ENCODE measurements around the gene HOXD3.

HOXD3 gene

DNA sequence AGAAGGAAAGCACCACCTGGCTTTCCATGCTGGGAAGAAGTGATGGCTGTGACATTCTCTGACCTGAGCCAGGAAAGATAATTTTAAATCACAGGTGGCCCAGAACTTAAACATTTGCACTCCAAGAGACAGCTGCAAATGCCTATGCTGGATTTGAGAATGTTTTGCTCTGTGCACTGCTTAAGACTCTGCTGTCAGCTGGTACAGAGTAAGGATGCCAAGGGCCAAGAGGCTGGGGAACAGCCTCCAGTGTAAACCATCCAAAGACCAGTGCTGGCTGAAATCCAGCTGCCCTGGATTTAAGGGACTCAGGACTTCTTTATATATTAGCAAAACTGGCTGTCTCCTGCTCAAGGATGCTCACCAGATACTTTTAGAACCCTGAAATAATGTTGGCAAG, 23.7 kb upstream of the HOXD3 start:
- Histone ChIP-seq H3K4me1 (ENCODE audit: low read length) (peaks cover 13% of the 10 kb centered on the region), H3K36me3 (replicated peaks; ENCODE audit: insufficient read depth, low read length) (no peaks in the 10 kb centered on the region), H3K27me3 (replicated peaks; ENCODE audit: insufficient read depth, low read length) (peaks cover 14% of the 10 kb centered on the region; the same call in 1 of the 2 replicates), H3K79me2 (ENCODE audit: low read length) (no peaks in the 10 kb centered on the region), H3F3A (ENCODE audit: insufficient read depth, low read length) (no peaks in the 10 kb centered on the region), H3K9ac (ENCODE audit: low read length) (no peak overlapping the region), H3K27ac (ENCODE audit: low read length) (no peak overlapping the region), H3K4me2 (ENCODE audit: low read depth, low read length) (no peak overlapping the region), H4K20me1 (ENCODE audit: insufficient read depth, low read length) (no peaks in the 10 kb centered on the region), H3K9me2 (replicated peaks; ENCODE audit: insufficient read depth, low read length) (no peaks in the 10 kb centered on the region), H2AFZ (ENCODE audit: low read length) (no peak overlapping the region), H3K4me3 (ENCODE audit: low read length) (no peak overlapping the region), H3K9me3 (replicated peaks; ENCODE audit: insufficient read depth, low read length) (no peaks in the 10 kb centered on the region)
- DNase-seq, result no peak
- TF ChIP-seq, protein P1, sequence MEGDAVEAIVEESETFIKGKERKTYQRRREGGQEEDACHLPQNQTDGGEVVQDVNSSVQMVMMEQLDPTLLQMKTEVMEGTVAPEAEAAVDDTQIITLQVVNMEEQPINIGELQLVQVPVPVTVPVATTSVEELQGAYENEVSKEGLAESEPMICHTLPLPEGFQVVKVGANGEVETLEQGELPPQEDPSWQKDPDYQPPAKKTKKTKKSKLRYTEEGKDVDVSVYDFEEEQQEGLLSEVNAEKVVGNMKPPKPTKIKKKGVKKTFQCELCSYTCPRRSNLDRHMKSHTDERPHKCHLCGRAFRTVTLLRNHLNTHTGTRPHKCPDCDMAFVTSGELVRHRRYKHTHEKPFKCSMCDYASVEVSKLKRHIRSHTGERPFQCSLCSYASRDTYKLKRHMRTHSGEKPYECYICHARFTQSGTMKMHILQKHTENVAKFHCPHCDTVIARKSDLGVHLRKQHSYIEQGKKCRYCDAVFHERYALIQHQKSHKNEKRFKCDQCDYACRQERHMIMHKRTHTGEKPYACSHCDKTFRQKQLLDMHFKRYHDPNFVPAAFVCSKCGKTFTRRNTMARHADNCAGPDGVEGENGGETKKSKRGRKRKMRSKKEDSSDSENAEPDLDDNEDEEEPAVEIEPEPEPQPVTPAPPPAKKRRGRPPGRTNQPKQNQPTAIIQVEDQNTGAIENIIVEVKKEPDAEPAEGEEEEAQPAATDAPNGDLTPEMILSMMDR (IDR thresholded peaks at IDR 0.05; ENCODE audit: low read length), result no peak
- TF ChIP-seq EZH2 (optimal IDR thresholded peaks at IDR 0.05; ENCODE audit: low read depth, low read length) (no peak), EZH2phosphoT487 (IDR thresholded peaks at IDR 0.05; ENCODE audit: low read length) (no peak)

DNA sequence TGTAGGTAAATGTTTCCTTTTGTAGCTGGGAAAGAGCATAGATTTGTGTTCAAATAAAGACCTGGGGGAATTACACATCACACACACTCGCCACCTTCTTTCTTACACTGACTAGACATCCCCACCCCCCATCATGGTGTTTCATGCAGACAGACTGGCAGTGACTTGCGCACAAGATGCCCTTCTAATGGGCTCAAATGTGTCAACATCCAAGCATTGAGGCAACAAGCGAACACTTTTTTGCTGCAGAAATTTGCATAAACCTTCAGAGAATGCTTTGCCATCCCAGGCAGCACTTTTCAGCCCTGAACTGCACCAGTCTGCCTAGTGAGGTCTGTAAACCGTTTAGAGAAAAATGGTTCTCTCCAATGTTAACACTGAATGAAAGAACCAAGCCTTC, 23.1 kb upstream of the HOXD3 start:
- Histone ChIP-seq H3K9ac (ENCODE audit: low read length) (no peak overlapping the region), H3K36me3 (replicated peaks; ENCODE audit: insufficient read depth, low read length) (no peaks in the 10 kb centered on the region), H3K4me3 (ENCODE audit: low read length) (no peak overlapping the region), H3K4me2 (ENCODE audit: low read depth, low read length) (no peak overlapping the region), H3K9me2 (replicated peaks; ENCODE audit: insufficient read depth, low read length) (no peaks in the 10 kb centered on the region), H3K27me3 (replicated peaks; ENCODE audit: insufficient read depth, low read length) (peaks cover 15% of the 10 kb centered on the region; the same call in 1 of the 2 replicates), H3K79me2 (ENCODE audit: low read length) (no peaks in the 10 kb centered on the region), H3F3A (ENCODE audit: insufficient read depth, low read length) (no peaks in the 10 kb centered on the region), H4K20me1 (ENCODE audit: insufficient read depth, low read length) (no peaks in the 10 kb centered on the region), H3K9me3 (replicated peaks; ENCODE audit: insufficient read depth, low read length) (no peaks in the 10 kb centered on the region), H3K4me1 (ENCODE audit: low read length) (peaks cover 13% of the 10 kb centered on the region), H2AFZ (ENCODE audit: low read length) (no peak overlapping the region), H3K27ac (ENCODE audit: low read length) (no peak overlapping the region)
- TF ChIP-seq EZH2phosphoT487 (IDR thresholded peaks at IDR 0.05; ENCODE audit: low read length), result no peak
- no peak for TF ChIP-seq EZH2 (optimal IDR thresholded peaks at IDR 0.05; ENCODE audit: low read depth, low read length)
- TF ChIP-seq, protein P1 (IDR thresholded peaks at IDR 0.05; ENCODE audit: low read length), result no peak
- no peak for DNase-seq

DNA sequence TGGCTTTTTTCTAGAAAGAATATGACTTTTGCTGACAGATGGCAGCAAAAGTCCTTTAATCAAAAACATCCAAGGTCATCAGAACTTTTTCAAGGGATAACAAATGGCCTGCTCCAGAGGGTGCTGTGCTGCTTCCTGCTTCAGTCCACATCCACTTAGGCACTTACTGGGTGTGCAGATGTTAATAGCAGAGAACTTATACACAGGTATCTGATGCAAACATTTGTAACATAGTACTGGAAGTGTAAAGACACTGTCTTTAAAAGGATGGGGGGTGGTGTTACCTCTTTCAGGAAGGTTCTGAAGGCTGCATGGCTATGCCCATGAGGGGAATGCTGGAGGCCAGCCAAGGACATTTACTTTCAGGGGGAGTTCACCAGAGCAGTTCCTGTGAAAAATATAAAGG, 22.1 kb upstream of the HOXD3 start:
- peaks cover 13% of the 10 kb centered on the region for H3K4me1 ChIP-seq (ENCODE audit: low read length)
- H2AFZ ChIP-seq (ENCODE audit: low read length), result no peak overlapping the region
- no peak overlapping the region for H3K27ac ChIP-seq (ENCODE audit: low read length)

More for the DNA sequence above, 22.1 kb upstream of the HOXD3 start:
- Histone ChIP-seq H3K27me3 (replicated peaks; ENCODE audit: insufficient read depth, low read length) (peaks cover 15% of the 10 kb centered on the region; the same call in 1 of the 2 replicates), H3K79me2 (ENCODE audit: low read length) (no peaks in the 10 kb centered on the region), H3K9me3 (replicated peaks; ENCODE audit: insufficient read depth, low read length) (no peaks in the 10 kb centered on the region), H3K9me2 (replicated peaks; ENCODE audit: insufficient read depth, low read length) (no peaks in the 10 kb centered on the region), H3K36me3 (replicated peaks; ENCODE audit: insufficient read depth, low read length) (no peaks in the 10 kb centered on the region), H3K9ac (ENCODE audit: low read length) (no peak overlapping the region), H4K20me1 (ENCODE audit: insufficient read depth, low read length) (no peaks in the 10 kb centered on the region), H3F3A (ENCODE audit: insufficient read depth, low read length) (no peaks in the 10 kb centered on the region), H3K4me2 (ENCODE audit: low read depth, low read length) (no peak overlapping the region), H3K4me3 (ENCODE audit: low read length) (no peak overlapping the region)
- no peak for DNase-seq
- no peak for TF ChIP-seq EZH2 (optimal IDR thresholded peaks at IDR 0.05; ENCODE audit: low read depth, low read length)
- TF ChIP-seq, protein P1 (IDR thresholded peaks at IDR 0.05; ENCODE audit: low read length), result no peak
- TF ChIP-seq EZH2phosphoT487 (IDR thresholded peaks at IDR 0.05; ENCODE audit: low read length), result no peak
